GM19023 (cell line): ENCODE data around the gene SS18L1.
"Not testable (repeated sequence)": the region's sequence is repeated elsewhere in the genome, so short reads cannot be mapped to it uniquely, and the experiment has no call there.

Experiments
- ATAC-seq: cut with Tn5 transposase; IDR thresholded peaks from one replicate; pipeline ENCODE4 v1.9.1; 2021; ENCODE audit warnings: mild to moderate bottlenecking, moderate library complexity; ENCODE audit not compliant: unreplicated experiment

The SS18L1 gene

GRCh38 chr20:62143081-62143956, at the start of gene SS18L1, which contains the start of gene PSMA7:
Gene SS18L1, plus strand, starts transcription at chr20:62143769. Its CDS starts 52 bp downstream, at chr20:62143821.
Gene PSMA7, minus strand, starts transcription at chr20:62143394. Its CDS starts 91 bp downstream, at chr20:62143303.
- peak; percentile 73 for ATAC-seq

- no peak for ATAC-seq
These were observed 46.9 kb upstream of the SS18L1 start for GRCh38 chr20:62096421-62097380.

- no peak for ATAC-seq
These were observed 45.6 kb upstream of the SS18L1 start for GRCh38 chr20:62097881-62098407.

GRCh38 chr20:62101078-62101477, 42.5 kb upstream of the SS18L1 start:
- ATAC-seq: no peak

- ATAC-seq: no peak
These were observed 39.9 kb upstream of the SS18L1 start for GRCh38 chr20:62103508-62104233.

- no peak for ATAC-seq
These were observed 39.3 kb upstream of the SS18L1 start for GRCh38 chr20:62104234-62104789.

GRCh38 chr20:62104791-62105345, 38.7 kb upstream of the SS18L1 start:
- no peak for ATAC-seq

GRCh38 chr20:62105592-62105991, 38.0 kb upstream of the SS18L1 start:
- ATAC-seq: no peak

GRCh38 chr20:62111148-62111547, 32.4 kb upstream of the SS18L1 start:
- ATAC-seq: no peak

- no peak for ATAC-seq
These were observed 31.2 kb upstream of the SS18L1 start for GRCh38 chr20:62112368-62112767.

- ATAC-seq: no peak
These were observed 28.7 kb upstream of the SS18L1 start for GRCh38 chr20:62114894-62115293.

- not testable (repeated sequence) for ATAC-seq
These were observed 27.7 kb upstream of the SS18L1 start for GRCh38 chr20:62115800-62116407.

- ATAC-seq: no peak
These were observed 26.8 kb upstream of the SS18L1 start for GRCh38 chr20:62116558-62117361.

- no peak for ATAC-seq
These were observed 26.3 kb upstream of the SS18L1 start for GRCh38 chr20:62117362-62117646.

- no peak for ATAC-seq
These were observed 25.9 kb upstream of the SS18L1 start for GRCh38 chr20:62117658-62118057.

GRCh38 chr20:62118113-62119043, 25.2 kb upstream of the SS18L1 start:
- ATAC-seq: no peak

- ATAC-seq: no peak
These were observed 24.5 kb upstream of the SS18L1 start for GRCh38 chr20:62119115-62119514.
